GM20431 (cell line): ENCODE measurements around the gene SNX33.
"Not testable (repeated sequence)": the region's sequence is repeated elsewhere in the genome, so short reads cannot be mapped to it uniquely, and the experiment has no call there.

Source experiments
- in situ Hi-C: fragments of 300-500 bp; cut with MseI, MboI; formaldehyde crosslinking; loops from one replicate; pipeline ENCODE4 v1.15.0; 2020; ENCODE audit warnings: low sequenced_read_pairs; ENCODE audit not compliant: unreplicated experiment

The SNX33 gene, protein sequence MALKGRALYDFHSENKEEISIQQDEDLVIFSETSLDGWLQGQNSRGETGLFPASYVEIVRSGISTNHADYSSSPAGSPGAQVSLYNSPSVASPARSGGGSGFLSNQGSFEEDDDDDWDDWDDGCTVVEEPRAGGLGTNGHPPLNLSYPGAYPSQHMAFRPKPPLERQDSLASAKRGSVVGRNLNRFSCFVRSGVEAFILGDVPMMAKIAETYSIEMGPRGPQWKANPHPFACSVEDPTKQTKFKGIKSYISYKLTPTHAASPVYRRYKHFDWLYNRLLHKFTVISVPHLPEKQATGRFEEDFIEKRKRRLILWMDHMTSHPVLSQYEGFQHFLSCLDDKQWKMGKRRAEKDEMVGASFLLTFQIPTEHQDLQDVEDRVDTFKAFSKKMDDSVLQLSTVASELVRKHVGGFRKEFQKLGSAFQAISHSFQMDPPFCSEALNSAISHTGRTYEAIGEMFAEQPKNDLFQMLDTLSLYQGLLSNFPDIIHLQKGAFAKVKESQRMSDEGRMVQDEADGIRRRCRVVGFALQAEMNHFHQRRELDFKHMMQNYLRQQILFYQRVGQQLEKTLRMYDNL

DNA sequence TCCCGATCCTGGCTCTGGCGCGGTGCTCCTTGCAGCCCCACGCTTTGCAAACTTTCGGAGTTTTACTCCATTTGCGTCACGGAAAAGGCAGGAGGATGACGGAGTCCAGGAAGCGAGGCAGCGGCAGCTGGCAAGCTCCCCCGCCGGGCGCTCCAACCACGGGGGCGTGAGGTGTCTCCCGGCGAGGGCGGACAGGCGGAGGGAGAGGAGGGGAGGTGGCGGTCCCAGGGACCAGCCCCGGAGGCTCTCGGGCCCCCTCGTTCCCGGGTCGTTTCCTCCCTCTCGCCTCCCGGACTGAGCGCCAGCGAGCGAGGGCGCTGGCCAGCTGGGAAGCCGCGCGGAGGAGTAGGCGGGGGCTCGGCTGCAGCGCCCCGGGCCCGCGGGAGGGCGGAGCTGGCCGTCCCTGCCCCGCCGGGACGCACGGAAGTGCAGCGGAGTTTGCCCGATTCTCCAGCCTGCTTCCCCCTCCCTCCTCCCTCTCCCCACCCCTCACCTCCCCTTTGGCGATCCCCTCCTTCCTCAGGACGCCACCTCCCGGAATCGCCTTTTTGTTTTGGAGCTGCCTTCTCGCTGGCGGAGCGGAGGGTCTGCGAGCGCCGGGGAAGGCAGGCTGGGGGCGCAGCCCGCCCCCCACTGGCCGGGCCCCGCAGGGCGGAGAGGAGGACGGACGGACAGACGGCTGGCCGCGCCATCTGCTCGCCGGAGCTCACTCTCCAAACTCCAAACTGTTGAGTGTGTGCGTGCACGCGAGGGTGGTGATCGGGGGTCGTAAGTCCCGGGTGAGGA lies at the start of gene SNX33:
Gene SNX33, plus strand, starts transcription at position 543 of the 786 bp plus-strand sequence. CDS start 1,191 bp downstream, outside the sequence.
- in situ Hi-C loops = no loop called here

DNA sequence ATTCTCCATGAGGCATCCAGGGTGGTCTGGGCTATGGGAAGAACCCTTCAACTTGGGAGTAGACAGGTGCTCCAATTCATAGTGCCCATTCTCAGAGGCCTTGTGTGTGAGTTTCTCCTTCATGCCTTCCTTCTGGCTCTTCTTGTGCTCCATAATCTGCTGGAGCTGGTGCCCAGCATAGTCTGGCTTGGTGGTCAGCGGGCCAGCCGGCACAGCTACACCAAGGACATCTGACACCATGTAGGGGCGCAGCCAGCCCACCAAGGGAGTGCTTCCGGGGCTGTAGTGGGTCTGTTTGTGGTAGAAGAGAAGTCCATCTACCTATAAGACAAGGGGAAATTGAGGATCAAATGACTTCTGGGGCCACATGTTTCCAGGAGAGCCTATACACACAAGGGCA lies 49.4 kb upstream of the SNX33 start:
- in situ Hi-C loops = no loop called here

DNA sequence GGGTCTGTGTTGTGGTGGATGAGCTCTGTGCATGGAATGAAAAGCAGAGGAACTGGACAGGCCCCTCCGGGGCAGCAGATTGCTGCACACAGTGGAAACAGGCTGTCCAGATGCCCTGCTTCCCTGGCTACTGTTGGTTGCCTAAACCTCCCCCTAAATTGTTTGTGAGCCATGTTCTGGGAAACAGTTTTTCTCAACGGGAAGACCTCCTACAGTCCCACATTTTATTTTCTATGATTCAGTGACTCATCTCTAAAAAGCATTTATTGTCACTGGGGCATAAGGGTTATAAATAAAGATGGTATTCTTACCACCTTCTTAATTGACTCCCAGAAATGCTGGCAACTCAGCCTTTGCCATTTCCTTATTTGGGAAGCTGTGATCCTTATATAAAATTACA lies 48.3 kb upstream of the SNX33 start:
- in situ Hi-C loops = no loop called here

DNA sequence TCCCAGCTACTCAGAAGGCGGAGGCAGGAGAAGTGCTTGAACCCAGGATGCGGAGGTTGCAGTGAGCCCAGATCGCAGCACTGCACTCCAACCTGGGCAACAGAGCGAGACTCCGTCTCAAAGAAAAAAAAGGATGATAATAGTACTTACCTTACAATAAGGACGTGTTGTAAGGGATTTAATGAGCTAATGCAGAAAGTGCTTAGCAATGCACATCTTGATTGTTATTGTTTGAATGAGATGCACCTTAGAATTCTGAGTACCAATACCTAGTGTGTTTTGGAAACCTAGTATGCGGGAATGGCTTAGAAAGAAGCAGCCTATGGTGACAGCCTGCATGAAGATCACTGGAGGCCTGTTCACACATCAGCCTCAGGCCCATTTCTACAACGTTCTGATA lies 41.7 kb upstream of the SNX33 start:
- in situ Hi-C loops = no loop called here

DNA sequence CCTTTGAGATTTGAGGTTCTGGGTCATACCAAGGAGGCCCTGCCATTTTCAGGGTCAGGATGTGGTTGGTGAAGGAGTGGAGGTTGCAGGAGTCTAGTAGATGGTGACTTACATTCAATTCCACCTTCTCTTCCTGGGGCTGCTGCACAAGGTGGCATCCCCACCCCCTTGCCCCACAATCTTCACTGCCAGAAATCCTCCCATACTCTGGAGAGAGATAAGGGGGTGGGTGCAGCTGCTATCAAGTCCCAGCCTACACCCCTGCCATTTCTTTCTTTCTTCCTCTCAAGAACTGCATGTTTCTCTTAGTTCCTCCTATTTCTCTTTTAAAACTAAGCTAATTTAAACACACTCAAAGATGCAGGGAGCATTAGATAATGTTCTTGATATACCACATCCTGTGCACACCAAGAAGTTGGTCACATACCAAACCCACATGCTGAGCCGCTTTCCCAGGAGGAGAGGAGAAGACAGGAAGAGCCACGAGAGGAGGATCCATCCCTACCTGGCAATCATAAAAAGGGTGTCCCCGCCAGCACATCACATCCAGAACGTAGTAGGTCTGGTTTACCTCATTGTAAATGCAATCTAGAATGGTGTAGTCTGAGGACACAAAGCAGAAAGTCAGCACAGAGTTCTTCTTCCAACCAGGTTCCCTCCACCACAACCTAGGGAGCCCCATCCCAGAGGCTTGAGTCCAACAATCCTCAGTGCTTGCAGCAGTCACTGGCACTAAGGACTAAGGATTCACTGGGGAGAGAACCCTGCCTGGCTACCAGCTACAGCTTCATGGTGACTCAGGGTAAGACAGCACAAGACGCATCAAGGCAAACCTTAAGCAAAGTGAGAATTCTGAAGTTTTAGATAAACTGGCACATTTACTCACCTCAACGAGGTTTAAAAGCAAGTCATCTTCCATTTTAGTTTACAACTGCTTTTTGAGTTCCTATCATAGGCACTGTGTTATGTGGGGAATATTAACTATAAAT lies 40.7 kb upstream of the SNX33 start:
- in situ Hi-C loops = no loop called here

- in situ Hi-C loops = no loop called here
These were observed 30.9 kb upstream of the SNX33 start for GRCh38 chr15:75616766-75617165.

DNA sequence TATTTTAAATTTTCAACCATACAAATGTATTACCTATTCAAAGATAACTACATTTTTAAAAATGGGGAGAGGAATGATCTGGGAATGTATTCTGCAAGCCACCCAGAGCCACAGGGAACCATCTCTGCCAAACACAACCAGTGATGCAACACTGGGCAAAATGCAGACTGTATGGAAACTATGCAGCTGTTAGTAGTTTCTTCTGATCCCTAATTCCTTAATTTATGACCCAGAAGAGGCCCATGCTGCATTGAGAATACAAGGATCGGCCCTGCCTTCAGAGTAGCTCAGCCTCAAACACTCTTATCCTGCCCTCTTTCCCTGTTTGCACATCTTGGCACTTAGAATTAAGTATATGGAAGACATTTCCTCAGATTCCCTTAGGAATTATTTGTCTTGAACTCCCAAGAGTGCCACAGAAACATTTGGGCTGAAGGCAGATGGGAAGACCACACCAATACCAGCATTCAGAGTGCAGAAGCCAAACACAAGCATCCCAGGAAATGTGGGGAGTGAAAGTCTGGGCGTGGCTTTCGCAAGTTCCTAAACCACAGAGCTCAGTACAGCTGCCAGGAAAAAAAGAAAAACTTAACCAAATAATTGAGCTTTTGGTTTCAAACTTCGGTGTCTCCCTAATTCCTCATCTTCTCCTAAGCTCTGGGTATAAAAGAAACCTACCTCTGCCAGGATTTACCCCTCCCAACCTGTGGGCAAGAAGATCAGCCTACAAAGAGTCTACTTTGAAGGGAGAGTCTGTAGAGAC lies 27.5 kb upstream of the SNX33 start:
- in situ Hi-C loops = no loop called here

DNA sequence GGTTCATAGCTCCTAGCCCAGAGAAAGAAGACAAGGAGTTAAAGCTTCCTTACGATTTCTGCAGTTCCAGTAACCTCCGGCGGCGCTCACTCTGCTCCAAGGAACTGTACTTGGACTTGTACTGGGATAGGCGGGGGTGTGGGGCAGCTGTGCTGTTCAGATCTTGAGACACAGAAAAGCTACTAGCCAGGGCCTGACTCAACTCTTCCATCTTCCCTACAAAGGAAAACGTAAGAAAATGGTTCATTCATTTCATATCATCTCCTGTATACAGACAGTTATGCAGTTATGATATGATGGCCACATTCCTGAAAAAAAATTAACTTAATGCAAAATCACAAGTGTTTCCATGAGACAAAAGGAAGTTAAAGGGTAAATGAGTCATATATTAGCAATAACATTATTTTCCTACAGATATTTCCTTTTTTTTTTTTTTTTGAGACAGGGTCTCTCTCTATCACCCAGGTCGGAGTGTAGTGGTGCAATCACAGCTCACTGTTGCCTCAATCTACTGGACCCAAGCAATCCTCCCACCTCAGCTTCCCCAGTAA lies 26.8 kb upstream of the SNX33 start:
- in situ Hi-C loops = no loop called here

DNA sequence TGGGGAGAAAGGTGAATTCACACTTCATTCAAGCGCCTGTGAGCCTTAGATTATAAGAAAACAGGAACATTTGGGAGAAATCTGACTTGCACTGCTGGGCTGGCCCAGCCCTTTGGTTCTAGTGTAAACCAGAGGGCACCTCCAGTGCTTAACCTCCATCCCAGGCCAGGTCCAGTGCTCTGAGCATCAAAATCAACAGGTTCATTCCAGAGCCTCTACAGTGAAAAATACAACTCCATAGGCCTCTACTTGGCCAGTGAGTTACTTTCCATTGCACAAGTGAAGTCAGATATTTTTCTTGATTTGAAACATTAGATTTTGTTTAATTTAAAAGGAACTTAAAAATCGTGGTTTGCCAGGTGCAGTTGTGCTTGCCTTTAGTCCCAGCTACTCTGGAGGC lies 25.2 kb upstream of the SNX33 start:
- in situ Hi-C loops = no loop called here

GRCh38 chr15:75625542-75626347 lies 22.0 kb upstream of the SNX33 start, which contains the start of gene SNUPN:
SNUPN (minus strand) TSS chr15:75625725; CDS start chr15:75621051, 4,674 bp downstream.
- in situ Hi-C loops = no loop called here

DNA sequence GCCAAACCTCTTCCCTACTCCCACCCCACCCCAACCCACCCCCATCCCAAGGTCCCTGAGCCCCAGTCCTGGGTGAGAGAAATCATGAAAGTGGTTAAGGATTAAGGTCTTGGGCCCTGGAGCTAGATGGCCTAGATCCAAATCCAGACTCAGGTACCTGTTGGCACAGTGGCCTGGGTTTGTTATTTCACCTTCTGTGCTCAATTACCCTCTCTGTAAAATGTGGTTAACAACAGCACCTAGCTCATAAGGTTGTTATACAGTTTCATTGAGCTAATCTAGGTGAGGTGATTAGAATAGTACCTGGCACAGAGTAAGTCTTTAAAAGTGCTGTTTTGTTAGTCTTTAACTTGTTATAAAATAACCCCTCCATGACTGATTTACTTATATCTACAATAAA lies 15.8 kb upstream of the SNX33 start:
- in situ Hi-C loops = no loop called here

- in situ Hi-C loops = not testable (repeated sequence)
These were observed 13.8 kb upstream of the SNX33 start for GRCh38 chr15:75633922-75634321.

DNA sequence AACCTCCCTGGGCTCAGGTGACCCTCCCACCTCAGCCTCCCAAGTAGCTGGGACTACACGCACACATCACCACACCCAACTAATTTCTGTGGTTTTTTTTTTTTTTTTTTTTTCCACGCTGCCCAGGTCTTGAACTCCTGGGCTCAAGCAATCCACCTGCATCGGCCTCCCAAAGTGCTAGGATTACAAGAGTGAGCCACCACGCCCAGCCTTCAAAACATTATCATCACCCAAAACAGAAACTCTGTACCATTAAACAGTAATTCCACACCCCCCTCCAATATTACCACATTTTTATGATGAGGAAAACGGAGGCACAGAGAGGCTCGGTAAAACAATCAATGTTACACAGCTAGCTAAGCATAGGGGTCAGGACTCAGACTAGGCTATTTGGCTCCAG lies 11.7 kb upstream of the SNX33 start:
- in situ Hi-C loops = no loop called here

GRCh38 chr15:75637245-75638009 lies 10.3 kb upstream of the SNX33 start:
- in situ Hi-C loops = no loop called here

- in situ Hi-C loops = no loop called here
These were observed 8.5 kb upstream of the SNX33 start for GRCh38 chr15:75639191-75639708.

DNA sequence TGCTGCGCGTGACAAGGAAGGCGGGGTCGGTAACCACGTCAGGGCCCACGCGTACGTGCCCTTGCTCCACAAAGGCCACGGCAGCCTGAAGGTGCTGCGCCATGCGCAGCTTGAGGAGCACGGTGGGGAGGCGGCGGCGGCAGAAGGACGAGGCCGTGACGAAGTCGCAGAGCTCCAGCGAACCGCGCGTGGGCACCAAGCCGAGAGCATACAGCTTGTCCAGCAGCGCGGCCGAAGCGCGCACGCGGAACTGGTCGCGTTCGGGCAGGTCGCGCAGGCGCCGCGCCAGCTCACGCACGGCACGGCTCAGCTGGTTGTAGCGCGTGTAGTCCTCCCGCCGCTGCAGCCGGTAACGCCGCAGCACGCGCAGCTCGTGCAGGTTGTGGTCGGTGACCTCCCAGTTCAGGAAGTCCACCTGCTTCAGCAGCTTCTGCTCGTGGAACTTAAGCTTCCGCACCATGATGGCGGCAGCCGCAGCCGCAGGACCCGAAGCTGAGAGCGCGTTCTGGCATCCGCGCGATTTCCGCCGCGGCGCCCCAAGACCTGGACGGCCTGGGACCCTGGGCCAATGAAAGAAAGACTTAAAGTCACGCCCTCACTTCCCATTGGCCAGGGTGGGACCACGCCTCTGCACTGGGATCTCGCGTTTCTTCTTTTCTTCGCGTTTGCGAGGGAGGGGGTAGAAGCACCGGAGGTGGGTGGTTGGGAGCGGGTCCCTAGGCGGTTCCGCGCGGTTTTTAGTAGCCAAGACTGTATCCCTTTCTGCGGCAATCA lies 7.8 kb upstream of the SNX33 start, which contains the start of gene IMP3:
Gene IMP3, minus strand, starts transcription at position 516 of the 774 bp plus-strand sequence. Its CDS starts 56 bp downstream, at position 460.
- in situ Hi-C loops = no loop called here
